GM21381 (cell line): ENCODE results near the gene DAB2IP.
"Not testable (repeated sequence)": the region's sequence is repeated elsewhere in the genome, so short reads cannot be mapped to it uniquely, and the experiment has no call there.

Source experiments
- ATAC-seq: cut with Tn5 transposase; IDR thresholded peaks from one replicate; pipeline ENCODE4 v1.9.1; 2021; ENCODE audit warnings: mild to moderate bottlenecking, moderate library complexity; ENCODE audit not compliant: unreplicated experiment

Gene DAB2IP

GRCh38 chr9:121741228-121741918 lies 89.9 kb downstream of the DAB2IP start:
- no peak for ATAC-seq

DNA sequence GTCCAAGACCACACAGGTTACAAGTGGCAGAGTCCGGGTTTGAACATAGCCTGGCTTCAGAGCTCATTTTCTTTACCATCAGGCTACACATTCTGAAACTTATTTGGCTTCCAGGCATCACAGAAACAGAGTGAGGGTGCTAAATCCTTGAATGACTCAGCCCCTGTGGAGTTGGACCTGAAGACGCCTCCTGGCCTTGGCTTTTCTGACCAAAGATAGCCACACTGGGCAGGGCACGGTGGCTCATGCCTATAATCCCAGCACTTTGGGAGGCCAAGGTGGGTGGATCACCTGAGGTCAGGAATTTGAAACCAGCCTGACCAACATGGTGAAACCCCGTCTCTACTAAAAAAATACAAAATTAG lies 90.5 kb downstream of the DAB2IP start:
- not testable (repeated sequence) for ATAC-seq

DNA sequence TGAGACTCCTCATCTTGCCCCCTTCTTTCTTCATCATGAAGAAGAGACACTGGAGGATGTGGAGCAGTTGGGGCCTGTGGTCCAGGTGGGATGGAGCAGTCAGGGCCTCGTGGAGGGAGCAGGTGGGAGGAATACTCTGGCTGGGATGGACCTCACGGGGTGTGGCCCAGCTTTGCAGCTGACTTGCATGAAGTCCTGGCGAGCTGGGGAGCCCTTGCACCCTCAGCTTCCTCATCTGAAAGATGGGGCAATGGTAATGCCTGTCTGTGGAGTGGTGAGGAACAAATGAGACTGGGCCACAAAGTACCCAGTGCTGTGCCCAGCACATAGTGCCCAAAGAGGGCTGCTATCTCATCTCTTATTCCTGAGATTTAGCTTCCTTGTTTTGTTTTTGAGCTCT lies 91.5 kb downstream of the DAB2IP start:
- no peak for ATAC-seq

DNA sequence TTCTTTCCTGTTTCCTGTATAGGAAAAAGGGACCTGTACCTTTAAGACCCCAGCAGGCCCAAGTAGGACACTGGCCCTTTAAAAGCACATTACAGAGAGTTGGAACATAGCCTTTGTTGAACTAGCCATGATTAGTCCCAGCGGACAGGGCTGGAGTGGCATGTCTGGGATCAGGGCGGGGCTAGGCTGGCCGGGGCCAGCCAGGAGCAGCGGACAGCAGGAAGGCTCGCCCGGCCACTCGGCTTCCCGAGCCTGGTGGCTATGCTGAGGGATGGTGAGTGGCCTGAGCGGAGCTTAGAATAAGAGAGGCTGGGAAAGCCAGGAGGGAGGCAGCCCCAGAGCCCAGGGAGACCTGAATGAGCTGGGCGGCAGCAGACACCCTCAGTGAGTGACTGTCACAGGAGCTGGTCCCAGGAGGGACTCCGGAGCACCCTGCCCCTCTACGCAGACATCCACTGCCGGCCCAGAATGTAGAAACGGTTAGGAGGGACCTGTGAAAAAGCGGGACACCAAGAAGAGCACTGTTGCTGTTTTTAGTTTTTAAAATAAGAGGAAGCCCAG lies 92.1 kb downstream of the DAB2IP start:
- ATAC-seq = no peak

- ATAC-seq = no peak
Observed at GRCh38 chr9:121744002-121744686, 92.7 kb downstream of the DAB2IP start.

- no peak for ATAC-seq
Observed at GRCh38 chr9:121744687-121745395, 93.4 kb downstream of the DAB2IP start.

- no peak for ATAC-seq
Observed at GRCh38 chr9:121745396-121745695, 93.9 kb downstream of the DAB2IP start.

DNA sequence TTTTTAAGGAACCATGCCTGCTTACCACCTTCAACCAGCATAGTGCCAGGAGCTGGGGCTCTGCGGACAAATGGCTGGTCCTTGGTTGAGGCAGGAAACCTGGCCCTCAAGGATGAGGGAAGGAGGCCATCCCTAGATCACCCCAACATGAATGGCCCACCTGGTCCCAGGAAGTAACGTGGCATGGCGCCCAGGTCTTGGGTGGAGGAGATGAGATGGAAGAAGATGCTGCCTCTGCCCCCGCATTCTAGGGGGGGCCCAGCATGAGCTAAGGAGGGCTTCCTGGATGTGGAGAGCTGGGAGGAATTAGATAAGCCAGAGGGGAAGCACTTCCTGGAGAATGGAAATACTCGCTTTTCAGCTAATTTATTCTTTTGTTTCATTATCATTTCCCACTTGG lies 95.0 kb downstream of the DAB2IP start:
- ATAC-seq = no peak

- ATAC-seq = no peak
Observed at GRCh38 chr9:121746866-121747265, 95.4 kb downstream of the DAB2IP start.

DNA sequence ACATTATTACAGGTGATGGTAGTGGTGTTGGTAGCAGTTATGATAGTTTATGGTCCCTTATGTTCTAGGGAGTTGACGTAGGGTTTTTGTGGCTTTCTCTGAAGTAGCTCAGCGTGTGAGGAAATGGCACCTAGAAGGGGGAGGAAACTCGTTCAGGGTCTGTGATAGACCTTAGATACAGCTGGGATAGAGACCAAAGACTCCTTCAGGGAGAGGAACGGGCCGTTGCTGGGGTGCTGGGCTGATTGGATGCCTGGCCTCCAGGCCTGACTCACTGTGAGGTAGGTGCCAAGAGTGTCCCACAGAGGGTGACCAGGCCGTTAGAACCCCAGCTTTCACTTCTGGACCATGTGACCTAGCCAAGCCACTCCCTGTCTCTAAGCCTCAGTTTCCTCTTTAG lies 96.6 kb downstream of the DAB2IP start:
- ATAC-seq = no peak

GRCh38 chr9:121748727-121749423 lies 97.4 kb downstream of the DAB2IP start:
- no peak for ATAC-seq

GRCh38 chr9:121749614-121750013 lies 98.2 kb downstream of the DAB2IP start:
- ATAC-seq = no peak

DNA sequence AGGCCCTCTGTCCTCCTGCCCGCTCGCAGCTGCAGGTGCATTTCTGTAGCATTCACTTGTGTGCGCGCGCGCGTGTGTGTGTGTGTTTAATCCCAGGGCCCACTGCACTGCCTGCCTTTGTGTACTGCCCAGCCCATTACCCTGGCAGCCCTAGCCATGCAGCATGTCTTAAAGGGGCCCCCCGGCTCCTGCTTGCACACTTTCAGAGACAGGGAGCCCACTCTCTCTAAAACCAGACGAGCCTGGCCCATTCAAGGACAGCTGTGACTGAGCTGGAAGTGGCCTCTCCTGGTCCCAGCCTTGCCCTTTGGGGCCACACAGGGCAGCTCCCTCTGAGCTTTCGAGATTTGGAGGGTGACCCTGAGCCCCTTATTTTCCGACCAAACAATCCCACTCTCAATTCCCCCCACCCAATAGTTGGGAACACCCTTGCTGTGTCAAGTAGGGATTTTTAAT lies 98.9 kb downstream of the DAB2IP start:
- ATAC-seq = no peak

DNA sequence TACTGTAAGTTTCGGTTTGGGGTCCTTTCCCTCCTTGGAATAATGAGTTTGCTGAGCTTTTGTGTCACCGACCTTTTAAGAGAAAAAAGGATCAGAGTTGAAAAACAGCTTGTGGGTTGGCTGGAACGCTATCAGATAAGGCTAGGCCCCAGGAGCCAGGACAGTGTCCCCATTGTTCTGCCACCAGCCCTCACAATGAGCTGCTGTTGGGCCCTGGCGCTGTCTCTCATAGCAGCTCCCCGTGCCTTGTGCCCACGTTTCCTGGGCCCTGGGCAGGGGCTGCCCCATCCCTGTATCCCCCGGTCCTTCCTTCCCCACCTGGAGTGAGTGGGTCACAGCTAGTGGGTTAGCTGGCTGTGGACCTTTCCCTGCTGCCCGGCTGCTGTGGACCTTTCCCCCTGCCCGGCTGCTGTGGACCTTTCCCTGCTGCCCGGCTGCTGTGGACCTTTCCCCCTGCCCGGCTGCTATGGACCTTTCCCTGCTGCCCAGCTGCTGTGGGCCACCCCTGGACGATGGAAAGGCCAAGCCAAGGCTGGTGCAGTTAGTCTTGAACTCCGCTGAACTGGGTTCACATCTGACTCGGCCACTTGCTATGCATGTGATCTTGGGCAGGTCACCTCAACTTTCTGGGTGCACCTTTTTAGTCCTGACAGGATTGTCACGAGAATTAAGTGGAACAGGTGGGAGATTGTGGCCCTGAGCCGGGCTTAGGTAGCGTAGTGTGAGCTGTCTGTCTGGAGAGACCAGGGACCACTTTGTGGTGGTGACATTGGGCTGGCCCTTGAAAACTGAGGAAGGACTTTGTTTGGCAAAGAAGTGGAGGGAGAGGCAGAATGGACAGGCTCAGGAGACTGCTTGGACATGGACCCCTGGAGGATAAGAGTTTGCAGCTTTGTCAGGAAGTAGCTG lies 99.5 kb downstream of the DAB2IP start:
- no peak for ATAC-seq

DNA sequence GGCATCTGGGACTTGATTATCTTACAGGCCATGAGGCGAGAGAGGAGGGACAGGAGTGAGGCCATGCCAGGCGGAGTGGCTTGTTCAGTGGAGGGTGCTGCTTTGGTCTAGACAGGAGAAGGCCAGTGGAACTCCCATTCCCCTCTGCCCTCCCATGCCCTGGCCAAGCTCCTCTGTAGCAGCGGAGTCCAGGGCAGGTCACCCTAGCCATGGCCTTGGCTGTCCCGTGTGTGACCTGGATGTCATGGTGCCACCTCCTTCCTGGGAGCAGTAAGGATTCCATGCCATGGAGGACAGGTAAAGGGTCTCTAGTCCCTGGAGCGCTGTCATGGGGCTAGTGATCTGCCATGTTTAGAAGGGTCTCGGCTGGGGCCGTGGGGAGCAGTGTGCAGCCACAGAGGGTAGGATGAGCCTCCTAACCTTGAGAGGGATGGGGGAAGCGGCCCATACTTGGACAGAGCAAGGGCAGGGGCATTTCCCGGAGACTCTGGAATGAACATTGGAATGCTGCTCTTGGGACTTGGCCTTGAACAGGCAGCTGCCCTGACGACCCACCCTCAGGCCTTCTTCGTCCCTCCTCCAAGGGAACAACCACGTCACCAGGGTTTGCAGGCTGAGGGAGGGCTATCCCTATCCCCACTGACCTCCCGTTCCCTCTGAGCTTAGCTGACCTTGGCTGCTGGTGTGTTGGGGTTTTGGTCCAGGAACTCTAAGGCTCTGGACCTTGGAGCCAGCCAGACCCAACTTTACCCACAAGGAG lies 100.4 kb downstream of the DAB2IP start:
- no peak for ATAC-seq

DNA sequence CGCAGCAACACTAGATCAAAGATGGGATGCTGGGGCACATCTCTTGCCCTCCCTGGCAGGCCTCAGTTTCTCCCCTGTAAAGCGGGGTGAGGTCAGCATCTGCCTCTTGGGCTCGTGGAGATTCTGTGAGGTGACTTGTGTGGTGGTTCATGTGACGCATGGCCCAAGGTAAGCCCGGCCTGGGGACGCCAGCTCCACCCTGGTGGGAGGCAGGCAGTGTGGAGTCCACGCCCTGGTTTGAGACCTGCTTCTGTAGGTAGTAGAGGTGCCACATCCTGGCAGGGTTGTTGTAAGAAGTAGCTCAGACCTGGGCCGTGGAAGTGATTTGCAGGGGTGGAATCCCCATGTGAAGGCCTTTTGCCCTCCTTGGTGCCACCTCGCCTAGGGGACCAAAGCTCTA lies 101.5 kb downstream of the DAB2IP start:
- no peak for ATAC-seq

DNA sequence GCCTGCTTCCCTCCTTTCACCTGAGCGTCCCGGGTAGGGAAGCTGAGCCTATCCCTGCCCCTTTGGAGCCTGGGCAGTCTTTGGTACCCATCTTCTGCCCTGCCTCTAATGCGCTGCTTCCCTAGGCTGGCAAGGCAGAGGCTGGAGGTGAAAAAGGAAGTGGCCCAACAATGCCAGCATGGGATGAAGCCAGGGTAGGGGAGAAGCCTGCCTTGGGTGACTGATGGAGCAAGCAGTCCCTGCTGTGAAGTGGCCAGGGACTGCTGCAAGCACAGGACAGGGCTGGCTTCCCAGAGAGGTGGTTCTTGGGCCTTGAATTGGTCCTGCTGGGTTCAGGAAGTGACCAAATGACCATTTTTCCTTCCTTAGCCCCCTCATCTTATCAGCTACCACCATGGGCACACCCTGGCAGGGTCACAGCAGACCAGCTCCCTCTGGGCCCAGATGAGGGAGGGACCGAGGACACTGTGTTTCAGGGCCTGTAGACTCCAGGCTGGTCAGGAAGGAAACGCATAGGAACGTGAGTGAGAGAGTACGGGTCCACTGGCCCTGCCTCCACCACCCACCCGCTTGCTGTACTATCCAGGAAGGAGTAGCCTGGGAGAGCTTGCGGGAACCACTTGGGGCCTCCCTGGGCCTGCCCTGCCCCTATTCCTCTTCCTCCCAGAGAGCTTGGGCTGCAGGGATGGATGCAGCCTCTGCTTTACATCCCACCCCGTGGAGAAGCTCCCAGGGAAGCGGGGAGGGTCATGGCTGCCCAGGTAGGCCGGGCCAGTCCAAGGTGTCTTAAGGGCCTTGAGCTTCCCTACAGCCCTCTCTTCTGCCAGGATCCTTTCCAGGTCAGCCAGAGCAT lies 102.6 kb downstream of the DAB2IP start:
- ATAC-seq = no peak

DNA sequence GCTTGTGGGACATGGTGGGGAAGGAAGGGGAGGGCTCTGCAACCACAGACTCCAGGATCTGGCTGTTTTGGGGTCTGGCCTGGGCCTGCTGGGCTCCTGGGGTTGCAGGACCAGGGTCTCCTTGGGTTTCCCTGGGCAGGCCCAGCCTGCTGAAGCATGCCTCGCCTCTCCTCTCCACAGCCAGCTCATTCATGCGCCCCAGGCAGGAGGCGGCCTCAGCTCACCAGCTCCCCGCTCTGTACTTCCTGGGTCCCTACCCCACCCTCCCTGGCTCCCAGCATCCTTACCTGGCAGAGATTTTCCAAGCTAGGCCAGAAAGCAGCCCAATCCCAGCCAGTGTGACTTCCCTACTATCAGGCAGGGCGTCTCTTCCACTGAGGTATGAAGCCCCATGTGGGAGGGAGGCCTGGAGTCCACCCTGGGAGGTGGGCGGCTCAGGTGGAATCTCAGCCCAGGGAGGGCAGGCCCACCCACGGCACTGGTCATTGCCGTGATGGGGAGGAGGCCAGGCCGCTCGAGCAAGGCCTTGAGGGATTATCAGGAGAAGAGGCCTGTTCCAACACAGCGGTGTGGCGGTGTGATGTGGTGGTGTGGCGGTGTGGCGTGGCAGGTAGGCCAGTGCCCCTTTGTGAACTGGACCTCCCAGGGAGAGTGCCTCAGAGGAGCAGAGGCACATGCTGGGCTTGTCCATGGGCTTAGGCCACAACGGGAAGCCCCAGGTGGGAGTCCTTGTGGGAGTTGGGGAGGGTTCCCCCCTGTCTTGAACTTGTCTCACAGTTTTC lies 103.4 kb downstream of the DAB2IP start:
- ATAC-seq = no peak
